HS-27A (cell line): ENCODE data around the gene BEGAIN.

ENCODE experiments used
- DNase-seq: peaks from one replicate; pipeline ENCODE4 v3.0.0-alpha.2; 2012; ENCODE audit warnings: low read depth, missing footprints

BEGAIN gene

DNA sequence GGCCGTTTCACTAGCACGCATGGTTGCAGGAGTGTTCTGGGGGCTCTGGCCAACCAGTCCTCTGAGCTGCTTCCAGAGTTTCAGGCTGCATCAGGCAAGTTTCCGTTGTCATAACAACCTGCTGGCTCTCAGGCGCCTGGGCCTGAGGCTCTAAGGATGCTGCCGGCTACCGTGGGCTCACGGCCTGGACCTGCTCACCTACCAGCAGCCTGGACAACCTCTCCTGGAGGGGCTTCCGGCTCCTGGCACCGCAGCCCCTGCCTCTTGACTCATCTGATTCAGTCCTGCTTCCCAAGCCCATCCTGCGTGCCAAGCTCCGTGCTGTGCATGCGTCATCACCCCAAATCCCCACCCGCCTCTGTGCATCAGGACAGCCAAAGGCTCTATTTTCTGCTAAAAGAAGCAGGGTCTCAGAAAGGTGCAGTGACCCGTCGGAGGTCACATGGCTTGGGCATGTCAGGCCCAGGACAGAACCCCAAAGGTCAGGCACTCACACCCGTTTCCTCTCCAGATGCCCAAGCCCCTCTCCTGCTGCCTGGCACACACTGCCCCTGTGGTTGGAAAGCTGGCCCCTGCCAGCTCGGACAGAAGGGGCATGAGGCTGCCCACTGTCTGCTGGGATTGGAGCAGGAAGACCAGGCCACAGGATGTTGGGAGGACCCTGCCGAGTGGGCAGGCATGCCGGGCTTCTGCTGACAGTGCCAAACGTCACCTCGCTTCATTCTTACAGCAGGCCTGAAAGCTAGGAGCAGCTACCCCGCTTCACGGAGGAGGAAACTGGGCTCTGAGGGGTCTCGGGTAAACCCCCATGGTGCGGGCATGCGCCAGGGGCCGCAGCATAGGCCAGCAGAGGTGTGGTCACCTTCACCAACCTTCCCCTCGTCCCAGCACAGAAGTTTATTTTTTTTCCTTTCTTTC, 5.7 kb downstream of the BEGAIN start:
- DNase-seq: no peak

DNA sequence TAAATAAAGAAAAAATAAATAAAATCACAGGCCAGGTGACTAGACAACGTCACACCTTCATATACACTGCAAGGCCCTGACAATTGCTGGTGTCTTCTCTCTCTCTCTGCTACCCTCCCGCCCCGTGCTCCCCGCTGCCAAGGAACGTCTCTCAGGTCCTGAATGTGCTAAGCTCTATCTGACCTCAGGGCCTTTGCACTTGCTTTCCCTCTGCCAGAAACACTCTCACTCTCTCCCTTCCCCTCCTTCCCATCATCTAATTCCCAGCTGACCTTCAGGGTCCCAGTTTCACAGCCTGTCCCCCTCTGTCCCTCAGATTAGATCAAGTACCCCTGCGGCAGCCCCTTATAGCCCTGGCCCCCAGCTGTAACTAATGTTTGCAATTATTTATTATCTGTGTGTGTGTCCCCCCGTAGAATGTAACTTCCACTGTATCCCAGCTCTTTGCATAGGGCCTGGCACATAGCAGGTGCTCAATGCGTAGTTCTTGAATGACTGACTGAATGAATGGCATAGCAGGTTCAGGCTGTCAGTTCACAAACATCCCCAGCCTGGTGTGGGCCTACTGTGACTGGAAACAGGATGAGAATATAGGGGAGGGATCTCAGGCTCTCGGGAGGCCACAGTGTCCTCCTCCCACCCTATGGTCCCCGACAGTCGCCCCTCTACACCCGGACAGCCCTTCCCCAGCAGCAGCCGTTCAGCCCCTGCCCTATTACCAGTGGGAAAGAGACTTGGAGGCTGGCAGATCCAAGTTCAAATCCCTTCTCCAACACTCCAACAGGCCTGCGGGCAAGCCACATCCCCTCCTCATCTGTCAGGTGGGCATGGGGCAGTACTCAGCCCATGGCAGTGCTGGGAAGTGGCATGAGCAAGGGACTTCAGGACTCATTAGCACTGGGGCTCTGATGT, 6.6 kb downstream of the BEGAIN start:
- no peak for DNase-seq

GRCh38 chr14:100578552-100578951, 8.7 kb downstream of the BEGAIN start:
- DNase-seq: no peak

DNA sequence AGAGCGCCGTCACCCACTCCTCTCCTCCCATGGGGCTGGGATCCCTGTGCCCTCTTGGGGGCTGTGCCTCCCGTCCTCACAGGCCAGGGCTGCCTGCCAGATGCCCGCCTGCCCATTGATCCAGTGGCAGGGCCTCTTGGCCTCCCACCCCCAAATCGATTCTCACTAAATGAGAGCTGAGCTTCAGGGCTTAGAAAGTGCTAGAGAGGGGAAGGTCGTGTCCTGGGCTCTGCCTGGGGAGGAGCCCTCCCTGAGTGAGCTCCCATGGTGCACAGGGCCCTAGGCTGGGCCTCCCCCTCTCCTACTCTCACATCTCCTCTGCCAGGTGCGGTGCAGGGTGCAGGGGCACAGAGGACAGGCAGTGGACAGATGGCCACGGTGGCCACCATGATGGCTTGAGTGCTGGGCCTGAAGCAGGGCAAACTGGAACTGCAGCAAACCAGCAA, 9.2 kb downstream of the BEGAIN start:
- no peak for DNase-seq

GRCh38 chr14:100577321-100577985, 9.8 kb downstream of the BEGAIN start:
- DNase-seq: no peak

GRCh38 chr14:100576091-100577085, 10.8 kb downstream of the BEGAIN start:
- no peak for DNase-seq

GRCh38 chr14:100575266-100575995, 11.8 kb downstream of the BEGAIN start:
- no peak for DNase-seq

DNA sequence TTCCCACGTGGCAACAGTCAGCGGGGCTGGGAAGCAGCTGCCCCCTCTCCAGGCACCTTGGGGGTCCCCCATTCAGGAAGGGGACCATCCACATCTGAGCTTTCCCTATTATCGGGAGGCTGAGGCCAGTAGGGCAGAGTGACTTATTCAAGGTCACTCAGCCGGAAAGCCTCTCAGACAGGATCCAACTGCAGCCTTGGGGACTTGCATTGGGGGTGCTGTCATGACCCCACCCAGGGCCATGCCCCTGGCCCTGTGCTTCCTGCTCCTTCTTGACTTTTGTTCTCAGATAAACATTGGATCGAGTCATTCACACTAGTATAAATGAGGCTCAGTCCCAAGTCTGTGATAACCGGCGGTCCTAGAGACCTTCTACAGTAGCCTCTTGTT, 12.6 kb downstream of the BEGAIN start:
- no peak for DNase-seq

DNA sequence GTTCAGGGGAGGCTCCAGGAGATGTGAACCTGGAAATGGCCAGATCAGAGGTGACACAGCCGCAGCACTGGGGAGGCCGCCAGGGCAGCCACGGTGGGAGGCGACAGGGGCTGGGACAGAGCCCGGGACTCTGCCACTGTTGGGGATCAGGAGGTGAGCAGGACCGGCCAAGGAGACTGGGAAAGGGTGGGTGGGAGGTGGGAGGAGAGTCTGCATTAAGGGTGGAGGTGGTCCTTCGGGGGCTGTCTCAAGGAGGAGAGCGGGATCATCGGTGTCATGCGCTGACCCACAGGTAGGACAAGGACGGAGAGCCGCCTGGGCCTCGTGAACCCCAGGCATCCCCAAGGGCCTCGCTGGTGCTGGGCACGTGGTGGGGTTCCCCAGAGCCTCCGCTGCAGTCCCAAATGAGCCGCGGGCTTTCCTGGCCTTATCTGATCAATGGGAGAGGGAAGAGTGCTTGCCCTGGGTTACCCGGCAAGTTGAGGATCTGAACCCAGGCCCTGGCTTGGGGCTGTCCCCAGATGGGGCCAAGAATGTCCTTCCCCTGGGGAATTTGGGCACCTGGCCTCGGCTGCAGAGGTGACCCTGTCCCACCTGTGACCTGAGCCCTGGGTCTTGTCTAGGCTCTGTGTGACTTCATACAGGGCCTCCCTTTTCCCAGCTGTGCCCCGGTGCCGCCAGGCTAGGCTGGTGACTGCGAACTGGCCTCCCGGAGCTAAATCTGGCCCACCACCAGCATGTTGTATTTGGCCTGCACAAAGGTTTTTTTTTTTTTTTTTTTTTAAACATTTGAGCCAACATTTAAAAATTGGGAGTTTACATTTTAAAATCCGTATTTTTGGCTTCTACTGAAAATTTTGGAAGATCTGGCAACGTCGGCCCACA, 13.2 kb downstream of the BEGAIN start:
- no peak for DNase-seq

DNA sequence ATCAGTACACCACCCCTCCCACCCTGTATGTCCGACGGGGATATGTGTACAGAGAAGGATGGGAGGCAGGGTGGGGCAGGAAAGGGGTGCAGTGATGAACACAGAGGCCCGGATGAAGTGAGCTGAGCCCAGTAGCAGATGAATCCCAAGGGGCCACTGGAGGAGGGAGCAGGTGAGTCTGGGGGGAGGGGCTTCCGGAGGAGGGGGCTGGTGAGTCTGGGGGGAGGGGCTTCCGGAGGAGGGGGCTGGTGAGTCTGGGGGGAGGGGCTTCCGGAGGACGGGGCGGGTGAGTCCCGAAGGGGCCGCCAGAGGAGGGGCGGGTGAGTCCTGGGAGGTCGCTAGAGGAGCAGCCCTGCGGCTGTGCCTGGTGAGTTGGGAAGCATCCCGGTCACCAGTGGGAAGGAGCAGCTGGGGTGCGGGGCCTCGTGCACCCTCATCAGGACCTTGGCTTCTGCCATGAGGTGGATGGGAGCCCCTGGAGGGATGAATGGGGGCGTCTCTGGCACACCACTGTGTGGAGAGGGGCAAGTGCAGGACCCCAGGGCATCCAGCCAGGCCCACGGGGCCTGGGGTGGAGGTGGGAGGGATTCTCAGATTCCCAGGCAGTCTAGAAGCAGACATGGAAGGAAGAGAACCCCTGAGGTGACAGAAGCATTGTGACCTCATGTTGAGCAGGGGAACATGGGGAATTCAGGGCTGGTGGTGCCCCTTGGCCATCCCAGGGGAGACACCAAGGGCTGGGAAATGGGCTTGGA, 14.0 kb downstream of the BEGAIN start:
- DNase-seq: no peak

DNA sequence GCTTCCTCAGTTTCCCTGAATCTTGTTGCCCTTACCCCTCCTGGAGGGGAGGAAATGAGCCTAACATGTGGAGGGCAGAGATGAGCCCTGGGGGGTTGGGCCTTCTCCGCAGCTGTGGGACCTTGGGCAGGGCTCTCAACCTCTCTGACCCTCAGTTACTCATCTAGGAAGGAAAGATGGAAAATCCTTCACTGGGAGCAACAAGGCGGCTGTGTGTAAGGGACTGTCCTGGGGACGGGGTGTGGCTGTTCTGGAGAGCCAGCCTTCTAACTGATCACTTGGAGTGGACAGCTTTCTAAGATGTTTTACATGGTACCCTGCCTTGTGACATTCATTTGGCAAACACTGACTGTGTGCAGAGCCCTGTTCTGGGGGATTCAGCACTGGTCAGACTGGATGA, 14.7 kb downstream of the BEGAIN start:
- DNase-seq: no peak

DNA sequence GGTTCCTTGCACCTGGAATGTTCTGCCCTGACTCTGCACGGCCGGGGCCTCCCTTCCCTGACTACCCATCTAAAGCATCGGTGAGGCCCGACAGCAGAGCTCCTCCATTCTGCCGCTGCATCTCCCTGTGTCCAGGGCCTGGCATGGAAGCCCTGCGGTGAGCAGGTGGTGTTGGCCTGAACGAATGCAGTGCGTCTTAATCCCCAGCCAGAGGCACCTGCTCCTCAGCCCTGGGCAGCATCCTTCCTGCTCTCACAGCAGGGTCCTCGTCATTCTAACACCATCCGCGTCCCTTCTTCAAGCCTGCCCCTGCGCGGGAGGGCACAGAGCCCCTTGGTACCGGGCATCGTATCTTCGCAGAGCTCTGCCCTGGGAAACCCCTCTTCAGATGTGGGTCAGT, 15.4 kb downstream of the BEGAIN start:
- DNase-seq: no peak

DNA sequence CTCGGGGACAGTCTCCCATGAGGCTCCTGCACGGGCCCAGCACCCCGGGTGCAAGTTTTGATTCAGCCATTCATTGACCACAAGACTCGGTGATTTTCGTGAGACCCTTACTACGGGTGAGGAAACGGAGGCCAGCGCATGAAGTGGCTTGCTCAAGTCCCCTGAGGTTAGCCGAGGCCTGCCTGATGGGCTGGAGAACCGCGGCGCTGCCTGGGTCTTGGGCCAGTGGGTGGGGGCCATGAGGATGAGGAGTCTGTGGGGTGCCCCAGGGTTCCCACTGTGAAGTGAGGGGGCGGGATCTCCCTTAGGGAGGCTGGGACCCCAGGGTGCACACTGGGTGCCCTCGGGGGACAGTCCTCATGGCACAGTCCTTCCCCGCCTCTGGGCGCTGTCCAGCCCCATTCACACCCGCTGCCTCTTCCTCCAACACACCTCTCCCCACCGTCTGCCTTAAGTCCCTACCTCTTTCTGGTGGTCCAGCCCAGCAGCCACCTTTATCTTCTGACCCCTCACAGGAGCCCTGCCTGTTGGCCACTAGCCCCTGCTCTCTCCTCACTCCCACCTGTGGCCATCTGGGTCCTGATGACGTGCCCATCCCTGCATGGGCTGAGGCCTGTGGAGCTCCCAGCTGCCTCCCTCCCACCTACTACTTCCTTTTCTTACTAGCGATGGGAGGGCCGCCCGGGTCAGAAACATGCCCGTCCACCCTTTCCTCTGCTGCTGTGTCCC, 16.3 kb downstream of the BEGAIN start:
- DNase-seq: no peak

DNA sequence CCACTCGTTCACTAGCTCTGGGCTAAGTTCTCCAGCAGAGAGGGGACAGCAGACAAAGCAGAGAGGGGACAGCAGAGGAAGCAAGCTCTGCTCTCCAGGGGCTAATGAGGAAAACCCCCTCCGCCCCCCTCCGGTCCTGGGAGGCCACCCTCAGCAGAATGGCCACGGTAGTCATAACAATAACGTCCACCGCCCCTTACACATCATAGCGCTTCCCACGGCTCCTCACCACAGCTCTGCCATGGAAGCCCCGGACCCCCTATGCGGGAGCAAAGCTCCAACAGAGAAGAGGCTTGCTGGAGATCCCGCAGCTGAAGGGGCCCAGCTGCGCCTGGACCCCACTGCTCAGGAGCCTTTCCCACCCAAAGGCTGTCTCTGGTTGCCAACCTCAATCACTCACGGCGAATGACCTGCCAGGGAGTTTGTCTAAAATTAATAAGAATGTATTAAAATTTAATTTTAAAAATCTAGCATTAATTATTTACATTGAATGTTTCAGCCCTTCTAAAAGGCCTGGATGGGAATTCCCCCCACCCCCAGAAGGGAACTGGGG, 17.4 kb downstream of the BEGAIN start:
- DNase-seq: no peak

DNA sequence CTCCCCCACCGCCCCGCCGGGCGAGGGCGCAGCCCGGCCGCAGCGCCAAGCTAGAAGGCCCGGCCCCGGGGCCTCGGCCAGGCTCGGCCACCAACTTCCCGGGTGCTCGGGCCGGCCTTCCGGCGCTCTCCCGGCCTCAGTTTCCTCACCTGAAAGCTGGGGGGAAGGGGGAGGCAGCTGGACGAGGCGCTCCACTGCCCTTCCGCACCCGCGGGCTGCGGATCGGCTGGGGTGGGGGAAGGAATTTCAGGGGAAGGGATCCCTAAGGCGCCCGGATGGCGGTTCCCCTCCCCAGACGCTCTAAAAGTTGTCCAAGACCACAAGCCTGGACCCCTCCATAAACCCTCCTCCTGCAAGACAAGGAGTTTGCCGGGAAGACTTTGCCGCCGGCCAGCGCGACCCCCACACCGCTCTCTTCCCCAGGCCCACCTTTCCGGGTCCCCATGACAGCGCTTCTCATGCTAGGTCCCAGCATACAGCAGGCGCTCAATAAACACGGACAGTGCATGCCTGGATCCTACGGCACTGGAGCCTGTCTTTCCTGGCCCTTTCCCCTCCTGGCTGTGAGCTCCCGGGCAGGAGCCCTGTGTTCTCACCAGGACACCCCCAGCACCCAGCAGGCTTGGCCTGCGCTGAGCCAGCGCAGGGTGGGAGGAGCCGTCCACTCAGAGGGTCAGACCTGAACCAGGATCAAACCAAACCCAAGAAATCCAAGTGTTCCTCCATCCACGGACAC, 18.1 kb downstream of the BEGAIN start:
- no peak for DNase-seq

GRCh38 chr14:100568164-100568997, 18.8 kb downstream of the BEGAIN start:
- DNase-seq: no peak
